ENCODE measurements around the gene ORC5. TPM values are rescaled to one million over a fixed set of nuclear protein-coding genes. Genes with fewer than 3 reads are reported as not detected.

ORC5 gene
- total RNA-seq, result 22.1 and 25.6 TPM in 2 replicates

DNA sequence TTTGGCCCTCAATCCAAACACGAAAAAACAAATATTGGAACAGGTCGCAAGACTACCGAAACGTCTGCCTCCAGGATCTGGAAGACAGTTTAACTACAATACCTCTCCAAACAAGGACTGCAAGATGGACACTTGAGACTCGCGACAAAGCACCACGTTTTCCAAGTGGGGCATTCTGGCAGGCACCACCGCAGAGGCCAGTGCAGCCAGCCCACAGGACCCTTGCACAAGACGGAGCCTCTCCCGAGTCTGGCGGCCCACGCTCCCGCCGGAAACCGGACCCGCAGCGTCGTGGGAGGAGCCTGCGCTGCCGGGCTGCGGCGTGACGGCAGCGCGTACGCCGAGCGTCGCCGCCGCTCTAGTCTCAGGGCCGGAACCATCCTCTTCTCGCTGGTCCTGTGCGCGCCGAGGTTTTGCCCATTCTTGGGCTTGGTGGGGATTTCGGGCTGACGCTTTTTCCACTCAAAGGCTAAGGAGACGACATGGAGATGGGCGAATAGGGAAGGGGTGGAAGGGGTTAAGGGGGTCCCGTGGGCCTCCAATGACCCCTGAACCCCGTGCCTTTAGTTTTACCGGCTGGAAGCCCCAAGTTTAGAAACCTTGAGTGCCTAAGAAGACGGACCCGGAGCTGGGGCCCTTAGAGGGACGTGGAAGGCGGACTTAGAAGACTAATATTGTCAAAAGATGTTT is at the start of gene ORC5:
ORC5 (minus strand) TSS at position 283 of the 690 bp plus-strand sequence; CDS start at position 174, 109 bp downstream.
- H3K27me3 ChIP-seq (ENCODE audit: insufficient read depth, low read length), result no peaks in the 10 kb centered on the region
- peaks cover 42% of the 10 kb centered on the region for H3K79me2 ChIP-seq (ENCODE audit: insufficient read depth, low read length)
- H3K4me2 ChIP-seq (ENCODE audit: insufficient read depth, low read length), result peak within 1 kb of the TSS; percentile 77
- no peaks in the 10 kb centered on the region for H3K9me3 ChIP-seq (ENCODE audit: low read depth, low read length)
- peaks cover 16% of the 10 kb centered on the region for H3K4me1 ChIP-seq (ENCODE audit: insufficient read depth, low read length)
- peak; percentile 92 for DNase-seq (ENCODE audit: insufficient read length, low spot score, missing footprints)
- H3K4me3 ChIP-seq (ENCODE audit: insufficient read depth, low read length), result peak within 1 kb of the TSS; percentile 97
- peak within 1 kb of the TSS; percentile 84 for H3K27ac ChIP-seq (ENCODE audit: low read depth, low read length)
- TF ChIP-seq, protein P1, sequence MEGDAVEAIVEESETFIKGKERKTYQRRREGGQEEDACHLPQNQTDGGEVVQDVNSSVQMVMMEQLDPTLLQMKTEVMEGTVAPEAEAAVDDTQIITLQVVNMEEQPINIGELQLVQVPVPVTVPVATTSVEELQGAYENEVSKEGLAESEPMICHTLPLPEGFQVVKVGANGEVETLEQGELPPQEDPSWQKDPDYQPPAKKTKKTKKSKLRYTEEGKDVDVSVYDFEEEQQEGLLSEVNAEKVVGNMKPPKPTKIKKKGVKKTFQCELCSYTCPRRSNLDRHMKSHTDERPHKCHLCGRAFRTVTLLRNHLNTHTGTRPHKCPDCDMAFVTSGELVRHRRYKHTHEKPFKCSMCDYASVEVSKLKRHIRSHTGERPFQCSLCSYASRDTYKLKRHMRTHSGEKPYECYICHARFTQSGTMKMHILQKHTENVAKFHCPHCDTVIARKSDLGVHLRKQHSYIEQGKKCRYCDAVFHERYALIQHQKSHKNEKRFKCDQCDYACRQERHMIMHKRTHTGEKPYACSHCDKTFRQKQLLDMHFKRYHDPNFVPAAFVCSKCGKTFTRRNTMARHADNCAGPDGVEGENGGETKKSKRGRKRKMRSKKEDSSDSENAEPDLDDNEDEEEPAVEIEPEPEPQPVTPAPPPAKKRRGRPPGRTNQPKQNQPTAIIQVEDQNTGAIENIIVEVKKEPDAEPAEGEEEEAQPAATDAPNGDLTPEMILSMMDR (IDR thresholded peaks at IDR 0.05; ENCODE audit: extremely low read depth, low read depth, low read length), result no peak
- peaks cover 7% of the 10 kb centered on the region for H3K36me3 ChIP-seq (ENCODE audit: insufficient read depth, low read length)
- H2AFZ ChIP-seq (ENCODE audit: low read length), result peak within 1 kb of the TSS; percentile 95
- no peaks in the 10 kb centered on the region for H4K20me1 ChIP-seq (ENCODE audit: insufficient read depth, low read length)

- Histone ChIP-seq H3K4me2 (ENCODE audit: insufficient read depth, low read length) (no peak overlapping the region), H3K79me2 (ENCODE audit: insufficient read depth, low read length) (no peaks in the 10 kb centered on the region), H3K9me3 (ENCODE audit: low read depth, low read length) (no peaks in the 10 kb centered on the region), H4K20me1 (ENCODE audit: insufficient read depth, low read length) (no peaks in the 10 kb centered on the region), H3K4me1 (ENCODE audit: insufficient read depth, low read length) (no peaks in the 10 kb centered on the region), H3K4me3 (ENCODE audit: insufficient read depth, low read length) (no peak overlapping the region), H2AFZ (ENCODE audit: low read length) (no peak overlapping the region), H3K27me3 (ENCODE audit: insufficient read depth, low read length) (no peaks in the 10 kb centered on the region), H3K27ac (ENCODE audit: low read depth, low read length) (no peak overlapping the region), H3K36me3 (ENCODE audit: insufficient read depth, low read length) (no peaks in the 10 kb centered on the region)
- DNase-seq (ENCODE audit: insufficient read length, low spot score, missing footprints), result no peak
- TF ChIP-seq, protein P1 (IDR thresholded peaks at IDR 0.05; ENCODE audit: extremely low read depth, low read depth, low read length), result no peak
Observed at GRCh38 chr7:104255616-104256015, 47.8 kb upstream of the ORC5 start.

- no peaks in the 10 kb centered on the region for H3K79me2 ChIP-seq (ENCODE audit: insufficient read depth, low read length)
- H2AFZ ChIP-seq (ENCODE audit: low read length), result no peak overlapping the region
- no peaks in the 10 kb centered on the region for H3K4me1 ChIP-seq (ENCODE audit: insufficient read depth, low read length)
- TF ChIP-seq, protein P1 (IDR thresholded peaks at IDR 0.05; ENCODE audit: extremely low read depth, low read depth, low read length), result no peak
- no peak overlapping the region for H3K4me3 ChIP-seq (ENCODE audit: insufficient read depth, low read length)
- no peaks in the 10 kb centered on the region for H3K36me3 ChIP-seq (ENCODE audit: insufficient read depth, low read length)
- no peak for DNase-seq (ENCODE audit: insufficient read length, low spot score, missing footprints)
- no peaks in the 10 kb centered on the region for H3K27me3 ChIP-seq (ENCODE audit: insufficient read depth, low read length)
- no peak overlapping the region for H3K27ac ChIP-seq (ENCODE audit: low read depth, low read length)
- no peaks in the 10 kb centered on the region for H4K20me1 ChIP-seq (ENCODE audit: insufficient read depth, low read length)
- no peak overlapping the region for H3K4me2 ChIP-seq (ENCODE audit: insufficient read depth, low read length)
- no peaks in the 10 kb centered on the region for H3K9me3 ChIP-seq (ENCODE audit: low read depth, low read length)
Observed at GRCh38 chr7:104255194-104255593, 47.4 kb upstream of the ORC5 start.

DNA sequence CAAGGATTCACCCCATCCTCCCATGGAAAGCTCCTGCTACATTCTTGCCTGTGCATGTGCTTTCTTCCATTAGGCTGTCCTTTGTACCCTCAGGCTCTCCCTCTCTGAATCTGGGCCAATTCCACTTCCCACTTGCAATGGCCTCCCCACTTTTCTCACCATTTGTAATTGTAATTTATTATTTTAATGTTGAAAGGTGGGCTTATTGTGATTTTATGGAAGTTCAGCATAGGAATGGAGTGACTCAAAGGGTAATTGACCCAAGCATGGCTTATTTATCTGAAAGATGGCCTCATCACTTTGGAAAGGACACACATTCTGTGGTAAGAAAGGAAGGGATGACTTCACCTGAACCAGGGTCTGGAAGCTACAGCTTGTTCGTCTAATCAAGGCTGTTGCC is 46.9 kb upstream of the ORC5 start:
- Histone ChIP-seq H4K20me1 (ENCODE audit: insufficient read depth, low read length) (no peaks in the 10 kb centered on the region), H3K9me3 (ENCODE audit: low read depth, low read length) (no peaks in the 10 kb centered on the region), H3K4me1 (ENCODE audit: insufficient read depth, low read length) (no peaks in the 10 kb centered on the region), H3K4me2 (ENCODE audit: insufficient read depth, low read length) (no peak overlapping the region), H3K36me3 (ENCODE audit: insufficient read depth, low read length) (no peaks in the 10 kb centered on the region), H2AFZ (ENCODE audit: low read length) (no peak overlapping the region), H3K4me3 (ENCODE audit: insufficient read depth, low read length) (no peak overlapping the region), H3K79me2 (ENCODE audit: insufficient read depth, low read length) (no peaks in the 10 kb centered on the region), H3K27me3 (ENCODE audit: insufficient read depth, low read length) (no peaks in the 10 kb centered on the region), H3K27ac (ENCODE audit: low read depth, low read length) (no peak overlapping the region)
- DNase-seq (ENCODE audit: insufficient read length, low spot score, missing footprints), result no peak
- TF ChIP-seq, protein P1 (IDR thresholded peaks at IDR 0.05; ENCODE audit: extremely low read depth, low read depth, low read length), result no peak

Data from osteoblast (primary cell).